GM18507 (cell line): ENCODE results near the gene ZNF141.
"Not testable (repeated sequence)": the region's sequence is repeated elsewhere in the genome, so short reads cannot be mapped to it uniquely, and the experiment has no call there.

Source experiments
- DNase-seq: peaks from one replicate; pipeline ENCODE4 v3.0.0; 2011; ENCODE audit warnings: low read depth; ENCODE audit not compliant: insufficient read length; ENCODE audit errors: extremely low spot score
- FAIRE-seq: peaks from 2 replicates; lab custom pipeline; 2011; peaks lifted over from hg19 to GRCh38; lab: Jason Lieb, UNC

ZNF141 gene

DNA sequence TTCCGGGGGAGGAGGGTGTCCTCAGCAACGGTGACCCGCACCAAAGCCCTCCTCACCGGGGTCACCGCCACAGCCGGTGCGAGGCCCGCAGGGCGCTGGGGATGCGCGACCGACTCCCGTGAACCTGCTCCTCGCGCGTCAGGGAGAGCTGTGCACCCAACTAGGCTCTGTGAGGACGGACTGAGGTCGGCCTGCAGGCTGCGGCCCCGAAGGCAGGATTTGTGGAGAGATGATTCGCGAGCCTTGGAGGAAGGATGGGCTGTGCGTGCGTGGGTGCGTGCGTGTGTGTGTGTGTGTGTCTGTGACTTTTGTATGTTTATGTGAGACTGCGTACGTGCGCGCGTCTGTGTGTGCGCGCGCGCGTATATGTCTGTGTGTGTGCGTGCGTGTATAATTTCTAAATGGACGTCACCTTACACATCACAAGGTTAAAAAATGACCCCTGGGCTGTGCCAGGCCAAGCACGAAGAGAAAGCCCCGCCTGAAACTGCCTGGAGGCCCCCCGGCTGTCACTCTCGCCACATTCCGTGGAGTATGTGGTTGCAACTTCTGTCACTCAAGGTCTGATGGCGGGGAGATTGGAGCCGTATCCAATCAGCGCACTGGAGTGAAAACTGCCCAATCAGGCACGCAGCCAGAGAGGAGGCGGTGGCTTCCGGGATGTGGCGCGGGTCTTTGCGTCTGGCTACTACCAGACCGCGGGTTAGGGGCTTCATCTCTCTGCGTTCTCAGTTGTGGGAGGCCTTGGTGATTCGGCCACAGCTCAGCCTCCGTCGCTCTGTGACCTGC is at the start of gene ZNF141:
Gene ZNF141 (plus strand): TSS at position 672 of the 789 bp plus-strand sequence. CDS start 170 bp downstream, outside the sequence.
- FAIRE-seq = peak; percentile 99
- peak; percentile 90 for DNase-seq

DNA sequence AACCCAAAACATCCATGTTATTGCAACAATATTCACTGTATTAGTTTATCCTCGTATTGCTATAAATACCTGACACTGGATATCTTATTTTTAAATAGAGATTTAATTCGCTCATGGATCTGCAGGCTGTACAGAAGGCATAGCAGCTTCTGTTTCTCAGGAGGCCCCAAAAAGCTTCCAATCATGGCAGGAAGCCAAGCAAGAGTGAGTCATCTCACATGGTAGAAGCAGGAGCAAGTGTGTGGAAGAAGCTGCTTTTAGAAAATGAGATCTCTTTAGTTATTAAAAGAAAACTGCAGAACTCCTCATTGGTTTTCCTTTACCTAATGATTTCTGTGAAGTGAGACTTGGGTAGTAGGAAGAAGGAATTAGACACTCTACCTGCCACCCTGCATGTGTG is 48.7 kb upstream of the ZNF141 start:
- FAIRE-seq = no peak
- DNase-seq = no peak

DNA sequence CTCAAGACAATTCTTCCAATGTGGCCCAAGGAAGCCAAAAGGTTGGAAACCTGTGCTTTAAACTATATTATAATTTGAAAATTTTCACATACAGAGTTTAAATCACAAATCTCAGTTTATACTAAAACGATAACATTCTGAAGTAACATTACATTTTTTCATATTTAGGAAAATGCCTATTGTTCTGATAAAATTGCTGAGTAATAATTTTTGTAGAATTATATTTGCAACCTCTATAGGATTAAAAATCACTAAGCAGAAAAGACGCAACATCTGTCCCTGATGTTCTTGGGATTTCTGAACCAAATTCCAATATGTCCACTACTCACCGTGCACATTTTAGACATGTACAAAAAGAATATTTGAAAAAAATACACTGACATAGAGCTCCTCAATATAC is 42.9 kb upstream of the ZNF141 start:
- DNase-seq = no peak
- no peak for FAIRE-seq

DNA sequence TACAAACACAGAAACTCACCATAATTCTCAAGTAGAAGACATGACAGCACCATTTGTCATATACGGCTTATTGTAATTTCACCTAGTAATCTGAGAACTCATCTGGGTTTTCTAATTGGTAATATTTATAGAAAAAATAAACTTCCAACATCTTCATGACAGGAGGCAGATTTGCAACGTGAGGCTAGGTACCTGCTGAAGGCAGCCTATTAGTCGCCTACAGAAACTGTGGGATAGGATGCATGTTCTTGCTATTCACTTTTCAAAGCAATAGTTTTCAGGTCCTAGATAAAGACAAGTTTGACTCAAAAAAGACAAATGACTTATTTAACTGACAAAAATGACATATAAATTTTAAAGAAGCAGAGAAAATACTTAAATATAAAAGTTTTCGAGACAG is 35.2 kb upstream of the ZNF141 start:
- FAIRE-seq (no peak), DNase-seq (no peak)

DNA sequence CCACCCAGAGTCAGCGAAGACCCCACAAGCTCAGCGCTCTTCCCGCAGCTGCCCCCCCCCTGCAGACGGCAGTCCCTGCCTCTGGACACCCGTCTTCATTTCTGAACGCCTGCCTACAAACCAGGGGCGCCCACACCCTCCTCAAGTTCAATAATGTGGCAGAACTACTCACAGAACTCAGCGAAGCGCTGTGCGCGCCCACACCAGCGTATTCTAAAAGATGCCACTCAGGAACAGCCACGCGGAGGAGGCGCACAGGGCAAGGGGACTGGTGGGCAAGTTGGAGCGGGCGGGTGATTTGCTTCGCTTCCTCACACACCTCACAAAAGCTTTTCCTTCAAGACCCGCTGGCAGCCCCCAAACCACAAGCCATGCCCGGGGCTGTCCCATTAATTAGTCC is 33.1 kb upstream of the ZNF141 start:
- not testable (repeated sequence) for DNase-seq, FAIRE-seq

DNA sequence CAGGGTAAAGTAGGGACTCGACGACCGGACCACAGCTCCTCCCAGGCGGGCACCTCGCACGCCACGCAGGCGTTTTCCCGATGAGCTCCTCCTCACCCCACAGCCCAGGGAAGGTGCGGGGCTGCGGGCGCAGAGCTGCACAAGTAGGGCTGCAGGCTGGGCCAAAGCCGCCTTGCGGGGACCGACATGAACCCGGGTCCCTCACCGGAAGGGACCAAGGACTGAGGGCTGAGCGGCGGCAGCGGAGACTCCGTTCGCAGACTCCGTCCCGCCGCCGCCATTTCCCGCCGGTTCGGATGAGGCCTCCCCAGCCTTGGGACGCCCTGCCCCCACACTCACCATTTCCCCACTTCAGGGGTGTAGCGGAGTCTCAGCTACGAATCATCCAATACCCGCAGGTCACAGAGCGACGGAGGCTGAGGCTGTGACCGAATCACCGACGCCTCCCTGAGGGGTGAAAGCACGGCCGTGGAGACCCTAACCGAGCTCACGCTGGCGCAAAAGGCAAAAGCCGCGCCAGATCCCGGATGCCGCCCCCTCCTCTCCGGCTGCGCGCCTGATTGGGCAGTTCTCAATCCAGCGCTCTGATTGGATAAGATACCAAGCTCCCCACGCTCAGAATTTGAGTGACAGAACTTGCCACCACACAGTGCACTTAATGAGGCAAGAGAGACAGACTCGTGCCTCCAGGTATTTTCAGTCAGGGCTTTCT is 32.5 kb upstream of the ZNF141 start, which contains the start of gene ZNF732:
Gene ZNF732 (minus strand): TSS at position 506 of the 712 bp plus-strand sequence. CDS start 164 bp downstream, at position 342.
- DNase-seq (no peak), FAIRE-seq (no peak)

DNA sequence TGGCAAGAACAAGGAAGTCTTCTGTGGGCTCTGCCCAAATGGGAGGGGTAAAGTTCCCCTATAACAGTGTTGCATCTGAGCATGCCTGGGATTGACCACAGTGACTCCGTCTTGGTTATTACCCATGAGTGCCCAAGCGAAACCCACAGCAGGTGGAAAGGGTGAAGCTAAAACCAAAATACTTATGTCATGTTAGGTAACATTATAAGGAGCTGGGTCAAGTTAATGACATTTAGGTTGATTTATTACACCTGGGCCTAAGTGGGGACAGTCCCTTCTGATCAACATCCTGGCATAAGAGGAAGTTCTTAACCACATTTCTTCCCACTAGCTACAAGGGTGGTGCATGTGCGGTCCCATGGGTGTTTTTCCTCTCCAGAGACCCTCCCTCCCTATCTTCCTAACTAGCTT is 31.1 kb upstream of the ZNF141 start:
- DNase-seq (no peak), FAIRE-seq (no peak)

DNA sequence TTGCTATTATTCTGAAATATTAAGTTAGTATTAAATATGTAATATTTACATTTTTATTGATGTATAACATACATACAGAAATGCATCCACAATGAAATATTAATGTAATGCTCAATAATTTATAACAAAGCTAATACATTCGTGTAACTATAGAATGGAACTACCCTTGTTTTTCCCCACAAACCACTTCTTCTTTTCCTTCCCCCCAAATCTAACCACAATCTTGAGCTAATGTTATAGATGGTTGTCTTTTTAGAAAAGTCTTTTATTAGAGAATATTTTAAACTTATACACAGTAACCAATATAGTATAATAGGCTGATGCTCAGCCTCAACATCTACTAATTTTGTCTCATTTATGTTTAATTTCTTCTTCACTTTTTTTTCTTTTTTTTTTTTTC is 27.8 kb upstream of the ZNF141 start:
- no peak for FAIRE-seq
- DNase-seq = no peak

DNA sequence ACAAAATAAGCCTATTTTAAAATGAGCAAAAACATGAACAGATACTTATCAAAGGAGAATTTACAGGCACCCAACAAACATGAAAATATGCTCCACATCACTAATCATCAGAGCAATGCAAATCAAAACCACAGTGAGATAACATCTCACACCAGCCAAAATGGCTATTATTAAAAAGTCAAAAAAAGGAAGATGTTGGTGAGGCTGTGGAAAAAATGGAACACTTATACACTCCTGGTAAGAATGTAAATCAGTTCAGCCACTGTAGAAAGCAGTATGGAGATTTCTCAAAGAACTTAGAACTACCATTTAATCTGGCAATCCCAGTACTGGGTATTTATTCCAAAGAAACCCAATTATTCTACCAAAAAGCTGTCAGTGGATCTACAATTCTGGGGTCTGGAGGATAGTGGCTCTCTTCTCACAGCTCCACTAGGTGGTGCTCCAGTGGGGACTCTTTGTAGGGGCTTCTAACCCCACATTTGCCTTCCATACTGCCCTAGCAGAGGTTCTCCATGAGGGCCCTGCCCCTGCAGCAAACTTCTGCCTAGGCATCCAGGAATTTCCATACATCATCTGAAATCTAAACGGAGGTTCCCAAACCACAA is 23.2 kb upstream of the ZNF141 start:
- FAIRE-seq (no peak), DNase-seq (no peak)

DNA sequence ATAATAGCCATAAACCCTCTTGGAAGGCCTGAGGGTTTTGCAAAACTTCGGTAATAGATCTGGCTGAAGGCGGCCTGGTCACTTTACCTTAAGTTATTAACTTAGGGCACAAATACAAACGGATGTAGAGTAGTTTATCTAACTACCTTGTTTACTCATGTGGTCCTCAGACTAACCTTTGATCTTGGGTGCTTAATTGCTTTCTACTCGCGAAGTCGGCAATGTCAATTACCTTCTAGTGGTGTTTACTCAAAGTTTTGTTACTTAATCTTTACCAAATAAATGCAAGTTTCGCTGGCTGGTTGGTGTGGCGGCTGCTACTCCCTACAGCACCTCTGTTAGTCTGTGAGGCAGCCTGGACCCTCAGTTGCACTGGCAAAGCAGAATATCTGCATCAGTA is 8.9 kb upstream of the ZNF141 start:
- FAIRE-seq (no peak), DNase-seq (no peak)

DNA sequence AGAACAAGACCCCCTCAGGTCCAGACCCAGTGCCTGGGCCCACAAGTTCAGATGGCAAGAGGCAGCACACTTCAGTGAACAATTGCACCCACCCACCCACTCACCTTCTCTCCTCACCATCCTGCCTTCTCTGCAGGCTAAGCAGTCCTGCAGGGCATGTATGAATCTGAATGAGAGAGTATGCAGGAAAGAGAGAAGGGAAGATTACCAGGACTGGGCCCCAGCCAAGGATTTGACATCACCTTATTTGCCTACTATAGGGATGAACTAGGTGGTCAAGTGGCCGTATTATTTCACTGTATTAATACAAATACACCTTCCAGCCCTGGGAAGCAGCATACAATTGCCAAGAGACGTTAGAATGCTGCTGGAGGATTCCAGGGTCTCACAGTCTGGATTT is 2.1 kb upstream of the ZNF141 start:
- FAIRE-seq = no peak
- no peak for DNase-seq

DNA sequence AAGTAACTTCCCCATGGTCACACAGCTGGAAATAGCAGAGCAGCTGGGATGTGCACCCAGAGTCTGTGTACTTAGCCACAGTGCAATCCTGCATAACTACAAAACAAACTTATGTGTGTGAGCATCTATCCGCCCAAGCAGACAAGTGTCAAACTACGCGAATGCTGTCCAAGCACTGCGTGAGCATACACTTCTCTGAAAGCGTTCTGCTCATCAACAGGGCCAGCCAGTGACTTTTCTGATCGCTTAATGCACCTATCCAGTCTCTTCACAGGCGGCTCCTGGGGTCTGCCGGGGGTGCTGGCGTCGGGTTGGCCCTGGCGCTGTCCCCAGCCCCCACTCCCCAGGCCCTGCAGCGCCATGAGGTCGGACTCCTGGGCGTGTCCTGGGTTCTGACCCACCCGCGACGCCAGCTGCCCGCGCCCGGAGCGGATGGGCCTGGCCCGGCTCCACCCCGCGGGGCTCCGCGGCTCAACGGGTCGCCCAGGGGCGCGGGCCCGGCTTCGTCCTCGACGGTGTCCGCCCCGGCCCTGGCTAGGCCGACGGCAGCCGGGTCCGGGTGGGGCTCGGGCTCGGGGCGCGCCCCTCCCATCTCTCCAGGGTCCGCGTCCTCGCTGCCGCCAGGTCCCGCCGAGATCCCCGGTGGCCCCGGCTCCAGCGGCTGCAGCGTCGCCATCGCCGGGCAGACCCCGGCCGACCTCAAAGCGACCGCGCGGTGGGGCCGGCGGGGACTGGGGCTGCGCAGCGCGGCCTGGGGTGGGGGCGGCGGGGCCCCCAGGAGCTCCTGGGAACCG is 1.3 kb upstream of the ZNF141 start:
- no peak for FAIRE-seq
- DNase-seq = no peak

DNA sequence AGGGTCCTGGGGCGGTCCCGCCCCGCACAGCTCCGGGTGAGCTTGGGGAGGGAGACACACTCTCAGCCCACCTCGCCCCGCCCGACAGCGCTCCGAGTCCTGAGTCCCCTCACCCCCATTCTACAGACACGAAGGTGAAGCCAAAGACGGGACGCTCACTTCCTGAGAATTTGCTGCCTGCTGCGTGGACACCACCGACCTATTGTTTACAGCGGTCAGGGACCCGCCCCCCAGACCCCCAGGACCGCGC is 796 bp upstream of the ZNF141 start:
- FAIRE-seq = no peak
- DNase-seq = no peak

DNA sequence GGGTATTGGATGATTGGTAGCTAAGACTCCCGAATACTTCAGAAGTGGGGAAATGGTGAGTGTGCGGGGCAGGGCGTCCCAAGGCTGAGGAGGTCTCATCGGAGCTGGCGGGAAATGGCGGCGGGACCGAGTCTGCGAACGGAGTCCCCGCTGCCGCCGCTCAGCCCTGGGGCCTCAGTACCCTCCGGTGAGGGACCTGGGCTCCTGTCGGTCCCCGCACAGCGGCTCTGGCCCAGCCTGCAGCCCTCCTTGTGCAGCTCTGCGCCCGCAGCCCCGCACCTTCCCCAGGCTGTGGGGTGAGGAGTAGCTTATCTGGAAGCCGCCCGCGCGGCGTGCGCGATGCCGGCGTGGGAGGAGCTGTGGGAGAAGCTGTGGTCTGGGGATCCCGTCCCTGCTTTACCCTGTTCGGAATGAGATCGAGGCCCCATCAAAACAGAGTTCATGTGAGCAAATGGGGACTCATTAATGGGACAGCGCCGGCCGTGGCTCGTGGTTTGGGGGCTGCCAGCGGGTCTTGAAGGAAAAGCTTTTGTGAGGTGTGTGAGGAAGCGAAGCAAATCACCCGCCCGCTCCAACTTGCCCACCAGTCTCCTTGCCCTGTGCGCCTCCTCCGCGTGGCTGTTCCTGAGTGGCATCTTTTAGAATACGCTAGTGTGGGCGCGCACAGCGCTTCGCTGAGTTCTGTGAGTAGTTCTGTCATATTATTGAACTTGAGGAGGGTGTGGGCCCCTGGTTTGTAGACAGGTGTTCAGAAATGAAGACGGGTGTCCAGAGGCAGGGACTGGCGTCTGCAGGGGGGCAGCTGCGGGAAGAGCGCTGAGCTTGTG is 531 bp downstream of the ZNF141 start:
- no peak for FAIRE-seq
- no peak for DNase-seq

DNA sequence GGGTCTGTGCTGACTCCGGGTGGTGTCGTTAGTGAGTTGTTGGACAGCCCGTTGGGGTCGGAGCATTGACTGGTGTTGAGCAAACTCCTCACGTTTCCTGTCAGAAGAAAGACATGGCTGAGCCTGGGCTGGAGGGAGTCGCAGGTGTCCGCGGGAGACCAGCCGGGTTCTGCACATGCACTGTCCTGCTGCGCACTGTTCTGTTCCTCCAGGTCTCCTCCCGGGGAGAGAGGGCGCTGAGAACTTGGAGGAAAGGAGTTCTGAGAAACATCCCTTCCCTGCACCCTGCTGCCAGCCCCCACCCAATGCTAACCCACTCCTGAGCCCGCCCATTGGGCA is 1.1 kb downstream of the ZNF141 start:
- DNase-seq (no peak), FAIRE-seq (no peak)

DNA sequence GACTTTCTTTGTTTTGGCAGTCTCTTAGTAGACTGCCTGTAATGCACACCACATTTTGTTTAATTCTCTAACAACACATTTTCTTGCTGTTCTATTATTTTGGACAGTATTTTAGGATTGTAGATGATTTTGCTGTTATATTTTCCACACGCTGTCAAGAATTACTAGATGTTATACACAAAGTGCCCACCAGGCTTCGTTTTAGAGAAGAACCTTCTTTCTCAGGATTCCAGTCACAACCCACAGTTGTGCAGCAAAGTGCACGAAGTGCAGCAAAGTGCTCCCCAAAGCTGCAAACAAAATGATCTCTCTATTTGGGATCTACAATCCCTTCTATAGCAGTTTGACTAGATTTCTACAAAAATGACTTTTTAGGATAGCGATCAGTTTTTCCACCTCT is 2.4 kb downstream of the ZNF141 start:
- FAIRE-seq (no peak), DNase-seq (no peak)

DNA sequence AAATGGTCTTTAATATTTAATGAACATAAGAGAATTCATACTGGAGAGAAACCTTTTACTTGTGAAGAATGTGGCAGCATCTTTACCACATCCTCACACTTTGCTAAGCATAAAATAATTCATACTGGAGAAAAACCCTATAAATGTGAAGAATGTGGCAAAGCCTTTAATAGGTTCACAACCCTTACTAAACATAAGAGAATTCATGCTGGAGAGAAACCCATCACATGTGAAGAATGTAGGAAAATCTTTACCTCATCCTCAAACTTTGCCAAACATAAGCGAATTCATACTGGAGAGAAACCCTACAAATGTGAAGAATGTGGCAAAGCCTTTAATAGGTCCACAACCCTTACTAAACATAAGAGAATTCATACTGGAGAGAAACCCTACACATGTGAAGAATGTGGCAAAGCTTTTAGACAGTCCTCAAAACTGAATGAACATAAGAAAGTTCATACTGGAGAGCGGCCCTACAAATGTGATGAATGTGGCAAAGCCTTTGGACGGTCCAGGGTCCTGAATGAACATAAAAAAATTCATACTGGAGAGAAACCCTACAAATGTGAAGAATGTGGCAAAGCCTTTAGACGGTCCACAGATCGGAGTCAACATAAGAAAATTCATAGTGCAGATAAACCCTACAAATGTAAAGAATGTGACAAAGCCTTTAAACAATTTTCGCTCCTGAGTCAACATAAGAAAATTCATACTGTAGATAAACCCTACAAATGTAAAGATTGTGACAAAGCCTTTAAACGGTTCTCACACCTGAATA is 35.6 kb downstream of the ZNF141 start:
- FAIRE-seq (no peak), DNase-seq (no peak)

DNA sequence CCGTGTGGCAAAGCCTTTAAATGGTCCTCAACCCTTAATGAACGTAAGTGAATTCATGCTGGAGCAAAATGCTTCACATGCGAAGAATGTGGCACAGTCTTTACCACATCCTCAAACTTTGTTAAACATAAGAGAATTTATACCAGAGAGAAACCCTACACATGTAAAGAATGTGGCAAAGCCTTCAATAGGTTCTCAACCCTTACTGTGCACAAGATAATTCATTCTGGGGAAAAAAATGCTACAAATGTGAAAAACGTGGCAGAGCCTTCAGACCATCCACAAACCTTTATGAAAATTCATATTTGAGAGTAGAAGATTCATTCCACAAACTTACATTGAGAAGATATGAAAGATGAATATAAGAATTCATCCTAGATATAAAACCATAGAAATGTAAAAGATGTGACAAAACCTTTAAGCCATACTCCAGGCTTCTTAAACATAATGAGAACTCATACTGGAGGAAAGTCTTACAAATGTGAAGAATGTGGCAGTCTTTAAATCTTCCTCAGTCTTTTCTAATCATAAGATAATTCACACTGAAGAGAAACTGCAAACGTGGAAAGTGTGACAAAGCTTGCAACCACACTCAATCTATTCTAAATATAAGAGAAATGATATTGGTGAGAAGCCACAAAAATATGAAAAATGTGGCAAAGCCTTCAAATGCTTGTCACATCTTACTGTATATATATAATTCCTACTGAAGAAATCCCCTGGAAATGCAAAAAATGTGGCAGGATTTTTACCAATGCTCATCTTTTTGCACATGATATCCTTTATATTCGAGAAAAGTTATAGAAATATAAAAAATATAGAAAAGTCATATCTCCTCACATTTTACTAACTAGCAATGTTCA is 36.9 kb downstream of the ZNF141 start:
- FAIRE-seq (no peak), DNase-seq (no peak)
